Hematopoietic multipotent progenitor cell treated with erythropoietin and hydrocortisone succinate and interleukin-3 and kit ligand, for 6 days (in vitro differentiated cells): ENCODE measurements around the gene NEDD9.

Experiments used
- DNase-seq: peaks from one replicate; pipeline ENCODE4 v3.0.0-alpha.2; 2015

The NEDD9 gene

DNA sequence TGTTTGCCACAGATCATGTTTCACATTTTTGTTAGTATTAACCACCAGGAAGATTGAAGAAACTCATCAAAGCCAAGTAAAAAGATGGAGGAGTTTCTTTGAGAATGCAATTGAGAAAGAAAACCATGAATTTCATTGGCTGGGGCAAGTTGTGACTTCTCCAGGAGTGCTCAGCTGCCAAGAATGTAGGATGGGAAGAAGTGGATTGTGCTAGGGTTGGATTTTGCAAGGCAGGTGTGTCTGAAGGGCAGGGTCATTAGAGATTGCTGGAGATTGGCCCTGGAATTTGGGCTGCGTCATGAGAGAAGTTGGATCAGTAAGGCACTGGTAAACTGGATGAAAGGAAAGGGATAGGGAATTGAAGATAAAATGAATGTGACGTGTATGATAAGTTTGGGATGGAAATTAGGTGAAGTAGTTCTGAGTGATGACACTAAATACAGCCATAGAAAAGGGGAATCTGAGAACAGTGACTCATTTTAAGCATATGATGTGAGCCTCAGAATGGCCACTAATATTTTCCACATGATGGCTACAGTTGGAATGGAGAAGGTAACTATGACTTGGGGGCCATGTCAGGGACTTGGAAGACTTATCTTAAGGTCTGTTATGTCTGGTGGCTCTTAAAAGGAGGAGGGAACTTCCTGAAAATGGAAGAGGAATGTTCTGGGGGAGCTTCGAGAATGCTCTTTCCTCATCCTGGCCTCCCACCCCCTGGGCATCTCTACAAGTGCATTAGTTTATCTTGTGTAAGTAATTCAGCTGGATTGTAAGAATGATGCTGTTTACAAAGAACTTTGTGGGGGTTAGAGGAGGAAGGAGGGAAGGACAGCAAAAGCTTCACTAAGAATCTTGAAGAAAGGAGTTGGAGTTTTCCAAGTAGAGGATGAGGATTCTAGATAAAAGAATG is 93.2 kb downstream of the NEDD9 start:
- no peak for DNase-seq

DNA sequence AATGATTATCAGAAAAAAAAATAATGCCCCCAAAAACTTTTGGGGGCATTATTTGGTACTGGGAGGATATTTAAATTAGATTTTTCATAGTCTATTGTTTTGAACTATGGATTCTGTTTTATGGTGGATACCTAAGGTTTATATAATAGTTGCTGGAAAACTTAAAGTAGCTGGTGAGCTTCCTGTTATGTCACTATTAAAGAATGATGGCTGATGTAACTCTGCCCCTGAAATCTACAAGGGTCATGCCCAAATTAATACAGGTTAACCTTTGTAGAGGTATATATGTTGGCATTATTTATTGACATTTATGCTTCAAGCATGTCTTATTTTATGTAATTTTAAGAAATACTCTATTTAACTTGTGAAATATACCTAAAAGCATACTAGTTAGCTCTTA is 95.7 kb downstream of the NEDD9 start:
- no peak for DNase-seq
